Activated naive CD4-positive, alpha-beta T cell treated with anti-CD3 and anti-CD28 coated beads for 36 hours (primary cell): ENCODE measurements around the gene OSBPL9. TPM values are rescaled to one million over a fixed set of nuclear protein-coding genes. Genes with fewer than 3 reads are reported as not detected.
"Not testable (repeated sequence)": the region's sequence is repeated elsewhere in the genome, so short reads cannot be mapped to it uniquely, and the experiment has no call there.

Experiments
- CTCF ChIA-PET: fragments of 350-600 bp; sonication (Branson Sonifier 250); formaldehyde crosslinking; loops from one replicate; lab custom pipeline; 2021; ENCODE audit warnings: antibody characterized with exemption; lab: Charles Lee
- DNase-seq: peaks from one replicate; pipeline ENCODE4 v3.0.0-alpha.2; 2020
- H3K27ac Mint-ChIP-seq: one replicate; pipeline ENCODE4 v1.8.0; 2021; ENCODE audit warnings: mild to moderate bottlenecking, mixed read lengths
- H3K27me3 Mint-ChIP-seq: one replicate; pipeline ENCODE4 v1.8.0; 2021; ENCODE audit warnings: low read depth, mixed read lengths
- H3K36me3 Mint-ChIP-seq: one replicate; pipeline ENCODE4 v1.8.0; 2021; ENCODE audit warnings: low read depth, mixed read lengths
- H3K4me1 Mint-ChIP-seq: one replicate; pipeline ENCODE4 v1.8.0; 2021; ENCODE audit warnings: low read depth, mixed read lengths
- H3K4me3 Mint-ChIP-seq: one replicate; pipeline ENCODE4 v1.8.0; 2021; ENCODE audit warnings: mild to moderate bottlenecking, moderate library complexity, mixed read lengths
- H3K9me3 Mint-ChIP-seq: one replicate; pipeline ENCODE4 v1.8.0; 2021; ENCODE audit warnings: mixed read lengths
- intact Hi-C: fragments of 100-400 bp; cut with micrococcal nuclease; formaldehyde crosslinking; loops from one replicate; pipeline ENCODE4 v1.15.1; 2023
- total RNA-seq, 2 experiments: library from RNA; stranded (reverse); gene quantifications; one replicate each; pipeline ENCODE4 v1.2.3, GENCODE V29; 2021

OSBPL9 gene
- total RNA-seq, 2 experiments from 2014 or later: 38.2 to 40.7 TPM

GRCh38 chr1:51702220-51702619 lies 85.3 kb downstream of the OSBPL9 start:
- H3K4me1 Mint-ChIP-seq, H3K4me3 Mint-ChIP-seq, H3K36me3 Mint-ChIP-seq, H3K9me3 Mint-ChIP-seq, H3K27me3 Mint-ChIP-seq, intact Hi-C loops, H3K27ac Mint-ChIP-seq, DNase-seq, CTCF ChIA-PET: not testable (repeated sequence)

DNA sequence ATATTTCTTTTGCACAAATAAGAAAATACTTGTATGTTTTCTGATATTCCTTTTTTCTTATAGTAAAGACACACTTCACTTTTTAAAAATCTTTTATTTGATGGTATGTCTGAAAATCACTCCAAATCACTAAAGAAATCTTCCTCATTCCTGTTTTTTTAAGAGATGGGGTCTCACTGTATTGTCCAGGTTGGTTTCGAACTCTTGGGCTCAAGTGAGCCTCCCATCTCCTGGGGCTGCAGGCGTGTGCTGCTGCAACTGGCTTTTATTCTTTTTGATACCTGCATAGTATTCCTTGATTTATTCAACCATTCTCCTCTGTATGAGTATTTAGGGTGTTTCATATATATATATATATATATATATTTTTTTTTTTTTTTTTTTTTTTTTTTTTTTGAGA lies 88.1 kb downstream of the OSBPL9 start:
- H3K9me3 Mint-ChIP-seq: peaks cover 4% of the 10 kb centered on the region
- no peaks in the 10 kb centered on the region for H3K36me3 Mint-ChIP-seq
- CTCF ChIA-PET: no interaction called here
- no peak for DNase-seq
- peaks cover 6% of the 10 kb centered on the region for H3K4me1 Mint-ChIP-seq
- no peaks in the 10 kb centered on the region for H3K27me3 Mint-ChIP-seq
- intact Hi-C loops: no loop called here
- no peak overlapping the region for H3K4me3 Mint-ChIP-seq
- H3K27ac Mint-ChIP-seq: no peak overlapping the region

DNA sequence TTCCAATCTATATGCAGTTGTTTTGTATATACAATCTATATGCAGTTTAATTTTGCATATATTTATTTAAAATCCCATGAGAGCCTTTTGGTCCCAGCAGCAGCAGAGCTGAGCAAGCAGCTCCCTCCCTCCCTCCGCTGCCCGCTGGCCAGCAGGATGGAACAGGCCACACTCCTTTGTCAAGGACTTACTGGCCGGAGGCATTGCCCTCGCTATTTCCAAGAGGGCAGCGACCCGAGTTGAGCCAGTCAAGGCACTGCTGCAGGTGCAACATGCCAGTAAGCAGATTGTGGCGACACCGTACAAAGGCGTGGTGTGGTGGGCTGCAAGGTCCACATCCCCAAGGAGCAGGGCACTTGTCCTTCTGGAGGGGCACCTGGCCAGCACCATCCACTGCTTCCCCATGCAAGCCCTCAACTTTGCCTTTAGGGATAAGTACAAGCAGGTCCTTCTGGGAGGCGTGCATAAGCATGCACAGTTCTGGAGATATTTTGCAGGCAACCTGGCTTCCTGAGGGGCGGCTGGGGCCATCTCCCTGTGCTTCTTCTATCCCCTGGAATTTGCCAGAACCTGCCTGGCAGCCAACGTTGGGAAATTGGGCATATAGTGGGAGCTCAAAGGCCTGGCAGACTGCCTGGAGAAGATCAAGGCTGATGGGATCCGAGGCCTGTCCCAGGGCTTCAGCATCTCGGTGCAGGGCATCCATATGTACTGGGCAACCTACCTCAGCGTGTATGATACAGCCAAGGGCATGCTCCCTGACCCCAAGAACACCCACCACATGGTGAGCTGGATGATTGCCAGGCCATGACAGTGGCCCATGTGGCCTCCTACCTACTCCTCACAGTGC lies 92.2 kb downstream of the OSBPL9 start:
- no peaks in the 10 kb centered on the region for H3K36me3 Mint-ChIP-seq
- intact Hi-C loops: no loop called here
- H3K4me1 Mint-ChIP-seq: peaks cover 3% of the 10 kb centered on the region
- H3K27me3 Mint-ChIP-seq: no peaks in the 10 kb centered on the region
- H3K27ac Mint-ChIP-seq: no peak overlapping the region
- H3K9me3 Mint-ChIP-seq: peaks cover 2% of the 10 kb centered on the region
- DNase-seq: no peak
- H3K4me3 Mint-ChIP-seq: no peak overlapping the region
- CTCF ChIA-PET: interaction anchor here (1.1 kb wide), 1 partner anchor 10 kb away, joined by 3 read pairs; no protein-coding TSS in a partner anchor

- no peak overlapping the region for H3K27ac Mint-ChIP-seq
- H3K36me3 Mint-ChIP-seq: no peaks in the 10 kb centered on the region
- H3K4me1 Mint-ChIP-seq: peaks cover 8% of the 10 kb centered on the region
- intact Hi-C loops: no loop called here
- CTCF ChIA-PET: interaction anchor here (1.1 kb wide), 1 partner anchor 10 kb away, joined by 3 read pairs; no protein-coding TSS in a partner anchor
- H3K4me3 Mint-ChIP-seq: no peak overlapping the region
- no peaks in the 10 kb centered on the region for H3K27me3 Mint-ChIP-seq
- DNase-seq: no peak
- peaks cover 2% of the 10 kb centered on the region for H3K9me3 Mint-ChIP-seq
Measured at GRCh38 chr1:51709951-51710350, 93.1 kb downstream of the OSBPL9 start.

DNA sequence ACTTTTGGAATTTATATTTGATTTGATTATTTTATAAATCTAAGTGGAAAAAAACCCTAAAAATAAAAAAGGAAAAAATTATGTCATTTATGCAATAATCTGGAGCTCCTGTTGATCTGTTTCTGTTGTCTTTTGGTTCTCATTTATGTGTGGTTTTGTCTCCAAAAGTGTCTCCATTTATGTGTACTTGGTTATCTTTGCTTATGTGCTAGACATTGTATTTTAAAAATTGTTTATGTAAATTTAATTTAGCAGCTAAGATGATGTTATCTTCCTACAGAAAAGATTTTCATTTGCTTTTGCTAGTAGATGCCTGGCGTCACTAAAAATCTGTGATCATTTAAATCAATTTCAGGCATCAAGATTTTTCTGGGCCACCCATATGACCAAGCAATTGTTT lies 95.7 kb downstream of the OSBPL9 start:
- CTCF ChIA-PET: interaction anchor here (1.0 kb wide), 1 partner anchor 23 kb away, joined by 3 read pairs; no protein-coding TSS in a partner anchor
- H3K4me3 Mint-ChIP-seq: no peak overlapping the region
- no peaks in the 10 kb centered on the region for H3K9me3 Mint-ChIP-seq
- H3K27me3 Mint-ChIP-seq: no peaks in the 10 kb centered on the region
- intact Hi-C loops: no loop called here
- peaks cover 5% of the 10 kb centered on the region for H3K4me1 Mint-ChIP-seq
- no peak for DNase-seq
- H3K27ac Mint-ChIP-seq: no peak overlapping the region
- peaks cover 8% of the 10 kb centered on the region for H3K36me3 Mint-ChIP-seq

GRCh38 chr1:51714374-51715019 lies 97.6 kb downstream of the OSBPL9 start:
- DNase-seq: no peak
- Mint-ChIP-seq H3K4me1 (peaks cover 7% of the 10 kb centered on the region), H3K27ac (no peak overlapping the region), H3K27me3 (no peaks in the 10 kb centered on the region), H3K36me3 (peaks cover 8% of the 10 kb centered on the region), H3K4me3 (no peak overlapping the region), H3K9me3 (no peaks in the 10 kb centered on the region)
- intact Hi-C loops: no loop called here
- CTCF ChIA-PET: no interaction called here

DNA sequence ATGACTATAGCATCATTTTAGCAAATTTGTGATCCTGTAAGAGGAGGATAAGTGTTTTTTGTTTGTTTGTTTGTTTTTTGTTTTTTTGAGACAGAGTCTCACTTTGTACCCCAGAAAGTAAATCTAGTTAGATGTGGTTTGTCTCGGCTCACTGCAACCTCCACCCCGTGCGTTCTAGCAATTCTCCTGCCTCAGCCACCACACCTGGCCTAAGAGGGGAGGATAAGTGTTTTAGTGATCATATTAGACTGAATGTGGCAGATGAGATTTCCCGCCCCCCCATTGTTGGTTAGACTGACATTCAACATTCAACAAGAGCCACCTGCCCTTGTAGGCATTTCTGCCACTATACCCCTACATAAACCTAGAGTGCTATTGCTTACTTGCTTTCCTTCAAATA lies 98.5 kb downstream of the OSBPL9 start:
- Mint-ChIP-seq H3K36me3 (peaks cover 8% of the 10 kb centered on the region), H3K27ac (no peak overlapping the region), H3K4me1 (peaks cover 7% of the 10 kb centered on the region), H3K27me3 (no peaks in the 10 kb centered on the region), H3K9me3 (no peaks in the 10 kb centered on the region), H3K4me3 (no peak overlapping the region)
- CTCF ChIA-PET: interaction anchor here (0.9 kb wide), 1 partner anchor 194 kb away, joined by 3 read pairs; no protein-coding TSS in a partner anchor
- DNase-seq: no peak
- intact Hi-C loops: no loop called here

- intact Hi-C loops: no loop called here
- CTCF ChIA-PET: no interaction called here
- Mint-ChIP-seq H3K27me3 (no peaks in the 10 kb centered on the region), H3K9me3 (no peaks in the 10 kb centered on the region), H3K27ac (no peak overlapping the region), H3K4me1 (peaks cover 7% of the 10 kb centered on the region), H3K4me3 (no peak overlapping the region), H3K36me3 (peaks cover 8% of the 10 kb centered on the region)
- no peak for DNase-seq
Measured at GRCh38 chr1:51716746-51717145, 99.9 kb downstream of the OSBPL9 start.

- CTCF ChIA-PET: no interaction called here
Measured at GRCh38 chr1:51717842-51718241, 101.0 kb downstream of the OSBPL9 start.

DNA sequence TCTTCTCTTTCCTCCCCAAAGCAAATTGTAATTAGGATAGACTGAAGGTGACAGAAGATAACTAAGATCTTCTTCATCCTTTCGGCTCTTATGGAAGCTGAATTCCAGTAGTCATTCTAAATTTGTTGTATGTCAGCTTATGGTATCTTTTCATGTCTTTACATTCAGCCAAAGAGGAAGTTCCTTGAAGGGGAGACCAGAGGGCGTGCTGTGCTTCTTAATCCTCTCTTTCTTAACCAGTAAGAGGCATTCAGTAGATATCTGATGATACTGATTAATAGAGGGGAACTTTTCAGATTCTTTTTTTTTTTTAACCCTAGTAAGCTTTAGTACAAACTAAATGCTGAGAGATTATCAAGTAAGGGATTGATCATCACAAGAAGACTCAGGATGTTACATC lies 102.3 kb downstream of the OSBPL9 start:
- intact Hi-C loops: no loop called here
- DNase-seq: no peak
- H3K27ac Mint-ChIP-seq: no peak overlapping the region
- no peaks in the 10 kb centered on the region for H3K27me3 Mint-ChIP-seq
- CTCF ChIA-PET: interaction anchor here (0.6 to 0.7 kb wide), 3 partner anchors 9 to 1553 kb away, joined by 3 to 4 read pairs (median 3); no protein-coding TSS in a partner anchor
- peaks cover 8% of the 10 kb centered on the region for H3K36me3 Mint-ChIP-seq
- H3K4me1 Mint-ChIP-seq: peaks cover 7% of the 10 kb centered on the region
- H3K4me3 Mint-ChIP-seq: no peak overlapping the region
- no peaks in the 10 kb centered on the region for H3K9me3 Mint-ChIP-seq

More at GRCh38 chr1:51717842-51718241, 101.0 kb downstream of the OSBPL9 start:
- Mint-ChIP-seq H3K4me1 (peaks cover 7% of the 10 kb centered on the region), H3K27ac (no peak overlapping the region), H3K27me3 (no peaks in the 10 kb centered on the region), H3K36me3 (peaks cover 8% of the 10 kb centered on the region), H3K4me3 (no peak overlapping the region), H3K9me3 (no peaks in the 10 kb centered on the region)
- DNase-seq: no peak
- intact Hi-C loops: no loop called here

DNA sequence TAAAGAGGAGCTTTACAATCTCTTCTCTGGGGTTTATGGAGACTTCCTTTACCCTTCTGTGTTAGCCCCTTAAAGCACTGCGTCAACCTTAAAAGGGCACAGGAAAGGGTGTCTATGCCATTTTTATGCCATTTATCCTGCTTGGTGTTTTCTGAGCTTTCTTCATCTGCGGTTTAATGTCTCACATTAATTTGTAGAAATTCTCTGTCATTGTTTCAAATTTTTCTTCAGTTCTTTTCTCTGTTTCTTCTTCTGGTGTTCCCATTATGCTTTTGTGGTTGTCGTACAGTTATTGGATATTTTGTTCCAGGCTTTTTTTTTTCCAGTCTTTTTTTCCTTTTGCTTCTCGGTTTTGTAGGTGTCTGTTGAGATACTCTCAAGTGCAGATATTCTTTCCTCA lies 107.9 kb downstream of the OSBPL9 start:
- DNase-seq: no peak
- Mint-ChIP-seq H3K9me3 (no peaks in the 10 kb centered on the region), H3K4me1 (peaks cover 15% of the 10 kb centered on the region), H3K27ac (no peak overlapping the region), H3K4me3 (no peak overlapping the region), H3K27me3 (no peaks in the 10 kb centered on the region), H3K36me3 (no peaks in the 10 kb centered on the region)
- CTCF ChIA-PET: interaction anchor here (0.7 kb wide), 1 partner anchor 15 kb away, joined by 3 read pairs; no protein-coding TSS in a partner anchor
- intact Hi-C loops: loop anchor here (5.0 kb wide), 2 partner anchors 43 to 418 kb away; partner anchors contain the start of gene ZFYVE9

DNA sequence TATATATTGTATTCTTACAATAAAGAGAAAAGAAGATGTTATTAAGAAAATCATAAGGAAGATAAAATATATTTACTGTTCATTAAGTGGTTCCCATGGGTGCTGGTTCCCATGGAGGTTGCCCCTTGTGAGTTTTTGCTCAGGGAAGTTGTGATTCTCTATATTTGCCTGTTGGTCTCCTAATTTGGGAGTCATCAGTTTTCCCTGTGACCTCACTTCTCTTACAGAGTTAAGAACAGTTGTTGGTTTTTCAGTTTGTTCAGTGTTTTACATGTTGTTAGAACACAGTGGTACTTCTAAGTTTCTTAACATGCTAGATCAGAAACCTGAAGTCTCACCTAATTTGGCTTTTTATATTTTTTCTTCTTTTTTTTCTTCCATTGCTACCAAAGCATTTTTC lies 109.2 kb downstream of the OSBPL9 start:
- DNase-seq: no peak
- no peaks in the 10 kb centered on the region for H3K27me3 Mint-ChIP-seq
- intact Hi-C loops: loop anchor here (5.0 kb wide), 2 partner anchors 41 to 416 kb away; partner anchors contain the start of gene ZFYVE9
- peaks cover 21% of the 10 kb centered on the region for H3K4me1 Mint-ChIP-seq
- no peaks in the 10 kb centered on the region for H3K36me3 Mint-ChIP-seq
- CTCF ChIA-PET: no interaction called here
- no peak overlapping the region for H3K4me3 Mint-ChIP-seq
- H3K9me3 Mint-ChIP-seq: no peaks in the 10 kb centered on the region
- no peak overlapping the region for H3K27ac Mint-ChIP-seq
